Measurements from ENCODE around the gene ZNF345.

DNA sequence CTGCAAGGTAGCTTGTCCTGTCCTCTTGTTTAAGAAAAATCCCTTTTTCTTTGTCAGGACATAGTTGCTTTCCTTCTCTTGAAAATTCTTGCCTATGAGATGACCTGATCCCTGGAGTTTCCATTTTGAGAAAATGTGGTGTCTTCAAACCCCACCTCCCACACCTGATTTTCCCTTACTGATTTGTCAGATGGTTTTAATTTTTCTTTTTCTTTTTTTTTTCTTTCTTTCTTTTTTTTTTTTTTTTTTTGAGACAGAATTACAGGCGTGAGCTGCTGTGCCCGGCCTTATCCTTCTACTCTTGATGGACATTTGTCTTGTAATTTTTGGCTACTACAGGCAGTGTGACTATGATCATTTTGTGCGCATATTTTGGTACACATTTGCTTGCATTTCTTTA, 1.2 kb downstream of the ZNF345 start:
- TF ChIP-seq EZH2 (IDR thresholded peaks at IDR 0.05) (no peak), POLR2AphosphoS5 (IDR thresholded peaks at IDR 0.05; ENCODE audit: borderline replicate concordance, low read depth, low read length) (no peak), FOXP2 (optimal IDR thresholded peaks at IDR 0.05; ENCODE audit: control extremely low read depth, extremely low read length, insufficient read depth) (no peak)
